ENCODE results near the gene ROCK2. TPM values are rescaled to one million over a fixed set of nuclear protein-coding genes. Genes with fewer than 3 reads are reported as not detected.
A peak's percentile ranks its signal among the peaks of the same experiment; 100 is the strongest.

ROCK2 gene
- total RNA-seq (10 to 100 TPM; 59.9 to 80.1 (median 62.4) TPM), polyA plus RNA-seq (10 to 100 TPM; 12.1 to 84.4 (median 25.8) TPM)
- long read RNA-seq, donor 1, full-length matches to known transcripts, result 2 of 54 reads
- long read RNA-seq, donor 1, partial matches to known transcripts, result 40 of 54 reads
- long read RNA-seq, donor 1, other reads (novel, unspliced or antisense), result 12 of 54 reads
- long read RNA-seq, donor 2, full-length matches to known transcripts, result 3 of 72 reads
- long read RNA-seq, donor 2, partial matches to known transcripts, result 56 of 72 reads
- long read RNA-seq, donor 2, other reads (novel, unspliced or antisense), result 13 of 72 reads

GRCh38 chr2:11344342-11344955 lies at the start of gene ROCK2:
ROCK2 (minus strand) TSS chr2:11344636; CDS start chr2:11344136, 500 bp downstream.
- intact Hi-C loops (cut with DNase I), result loop anchor here in 1 of 2 donors (5.0 kb wide), 3 partner anchors 57 to 107 kb away; no protein-coding TSS in a partner anchor
- no peaks in the 10 kb centered on the region for H3K9me3 ChIP-seq
- ATAC-seq, result peak; percentile 72 to 82 (median 76)
- WGBS, 3 donors, result 0 to 2% (median 1%) methylated on average over 5 to 90 of the region's 90 CpGs
- DNase-seq, result peak; percentile 90 to 93
- H3K27me3 ChIP-seq (ENCODE audit: insufficient read depth in 3 of 3, low read length in 2 of 3), result no peaks in the 10 kb centered on the region
- H3K4me1 ChIP-seq, result peaks cover 29% of the 10 kb centered on the region
- H3K4me3 ChIP-seq, result peak within 1 kb of the TSS; percentile 96
- no peak for TF ChIP-seq CTCF (IDR thresholded peaks at IDR 0.05)
- H3K36me3 ChIP-seq (ENCODE audit: insufficient read depth in 1 of 2, low read depth in 1 of 2), result no peaks in the 10 kb centered on the region
- H3K27ac ChIP-seq, result peak within 1 kb of the TSS; percentile 98

GRCh38 chr2:11393711-11394236 lies 49.3 kb upstream of the ROCK2 start:
- Histone ChIP-seq H3K27ac (peak overlapping the region; percentile 7), H3K4me1 (peaks cover 11% of the 10 kb centered on the region), H3K4me3 (no peak overlapping the region), H3K27me3 (ENCODE audit: insufficient read depth in 3 of 3, low read length in 2 of 3) (no peaks in the 10 kb centered on the region), H3K9me3 (no peaks in the 10 kb centered on the region), H3K36me3 (ENCODE audit: insufficient read depth in 1 of 2, low read depth in 1 of 2) (no peaks in the 10 kb centered on the region)
- WGBS, 3 donors, result 63 to 66% (median 63%) methylated on average over 11 of the region's 11 CpGs
- DNase-seq, result no peak
- ATAC-seq, result no peak
- intact Hi-C loops (cut with DNase I), result no loop called here
- TF ChIP-seq CTCF (IDR thresholded peaks at IDR 0.05), result no peak

GRCh38 chr2:11391942-11392266 lies 47.5 kb upstream of the ROCK2 start:
- no peak for TF ChIP-seq CTCF (IDR thresholded peaks at IDR 0.05)
- no peak for ATAC-seq
- Histone ChIP-seq H3K4me3 (no peak overlapping the region), H3K9me3 (no peaks in the 10 kb centered on the region), H3K36me3 (ENCODE audit: insufficient read depth in 1 of 2, low read depth in 1 of 2) (no peaks in the 10 kb centered on the region), H3K4me1 (peaks cover 11% of the 10 kb centered on the region), H3K27ac (peak overlapping the region; percentile 27), H3K27me3 (ENCODE audit: insufficient read depth in 3 of 3, low read length in 2 of 3) (no peaks in the 10 kb centered on the region)
- no peak for DNase-seq
- 31 to 57% (median 37%) methylated on average over 3 of the region's 3 CpGs for WGBS, 3 donors
- intact Hi-C loops (cut with DNase I), result no loop called here

- intact Hi-C loops (cut with DNase I), result no loop called here
- Histone ChIP-seq H3K4me3 (no peak overlapping the region), H3K9me3 (no peaks in the 10 kb centered on the region), H3K4me1 (peaks cover 21% of the 10 kb centered on the region), H3K36me3 (ENCODE audit: insufficient read depth in 1 of 2, low read depth in 1 of 2) (no peaks in the 10 kb centered on the region), H3K27me3 (ENCODE audit: insufficient read depth in 3 of 3, low read length in 2 of 3) (no peaks in the 10 kb centered on the region), H3K27ac (no peak overlapping the region)
- ATAC-seq, result no peak
- no peak for TF ChIP-seq CTCF (IDR thresholded peaks at IDR 0.05)
- no peak for DNase-seq
- WGBS, 3 donors, result 76 to 86% (median 80%) methylated on average over 5 of the region's 5 CpGs
These were observed 45.9 kb upstream of the ROCK2 start for GRCh38 chr2:11390399-11390658.
